GM18519 (cell line): Measurements from ENCODE around the gene SH3BP4.

Experiments used
- ATAC-seq: cut with Tn5 transposase; IDR thresholded peaks from one replicate; pipeline ENCODE4 v1.9.1; 2021; ENCODE audit warnings: mild to moderate bottlenecking, moderate library complexity; ENCODE audit not compliant: unreplicated experiment, low FRiP score

Gene SH3BP4

GRCh38 chr2:235080101-235080500 is 128.3 kb downstream of the SH3BP4 start:
- no peak for ATAC-seq

- ATAC-seq = no peak
Observed at GRCh38 chr2:235082578-235083338, 130.9 kb downstream of the SH3BP4 start.

- ATAC-seq = no peak
Observed at GRCh38 chr2:235083822-235084221, 132.0 kb downstream of the SH3BP4 start.

GRCh38 chr2:235084424-235084823 is 132.6 kb downstream of the SH3BP4 start:
- no peak for ATAC-seq

- no peak for ATAC-seq
Observed at GRCh38 chr2:235085476-235085875, 133.7 kb downstream of the SH3BP4 start.

- no peak for ATAC-seq
Observed at GRCh38 chr2:235086481-235087184, 134.8 kb downstream of the SH3BP4 start.

- ATAC-seq = no peak
Observed at GRCh38 chr2:235087832-235088495, 136.1 kb downstream of the SH3BP4 start.

- ATAC-seq = no peak
Observed at GRCh38 chr2:235088496-235088921, 136.7 kb downstream of the SH3BP4 start.

GRCh38 chr2:235091421-235091820 is 139.6 kb downstream of the SH3BP4 start:
- ATAC-seq = no peak

GRCh38 chr2:235091983-235092382 is 140.2 kb downstream of the SH3BP4 start:
- no peak for ATAC-seq

- ATAC-seq = no peak
Observed at GRCh38 chr2:235092433-235093223, 140.8 kb downstream of the SH3BP4 start.

GRCh38 chr2:235094457-235094856 is 142.6 kb downstream of the SH3BP4 start:
- ATAC-seq = no peak

GRCh38 chr2:235095569-235095968 is 143.8 kb downstream of the SH3BP4 start:
- no peak for ATAC-seq

- ATAC-seq = no peak
Observed at GRCh38 chr2:235096447-235096846, 144.6 kb downstream of the SH3BP4 start.

- no peak for ATAC-seq
Observed at GRCh38 chr2:235097196-235097595, 145.4 kb downstream of the SH3BP4 start.

GRCh38 chr2:235098269-235098668 is 146.5 kb downstream of the SH3BP4 start:
- no peak for ATAC-seq

GRCh38 chr2:235098736-235099494 is 147.1 kb downstream of the SH3BP4 start:
- ATAC-seq = no peak

GRCh38 chr2:235102896-235103295 is 151.1 kb downstream of the SH3BP4 start:
- no peak for ATAC-seq
